ENCODE measurements around the gene TREX2. TPM values are rescaled to one million over a fixed set of nuclear protein-coding genes. Genes with fewer than 3 reads are reported as not detected.

The TREX2 gene
- total and polyA plus RNA-seq, 2 of the 8 experiments (the other 6 are each of a cell fraction or from before 2014, with no cell fraction given): 0.71 to 0.80 TPM

- TF ChIP-seq CHD7 (IDR thresholded peaks at IDR 0.05; ENCODE audit: insufficient replicate concordance, low read length): no peak
- TF ChIP-seq CEBPB (IDR thresholded peaks at IDR 0.05; ENCODE audit: low read depth, low read length): no peak
- TF ChIP-seq JUND (IDR thresholded peaks at IDR 0.05; ENCODE audit: low read length): no peak
- no peak for TF ChIP-seq MAFK (IDR thresholded peaks at IDR 0.05; ENCODE audit: low read depth, low read length)
- no peak for TF ChIP-seq SIX5 (IDR thresholded peaks at IDR 0.05; ENCODE audit: low read depth, low read length)
- TF ChIP-seq BACH1 (IDR thresholded peaks at IDR 0.05; ENCODE audit: low read length): no peak
- TF ChIP-seq KDM4A (IDR thresholded peaks at IDR 0.05; ENCODE audit: low read depth, low read length, severe bottlenecking): no peak
- no peak for TF ChIP-seq TAF1 (IDR thresholded peaks at IDR 0.05; ENCODE audit: low read depth, low read length)
- TF ChIP-seq NANOG (IDR thresholded peaks at IDR 0.05; ENCODE audit: insufficient read depth, low read depth, low read length, poor library complexity, severe bottlenecking): no peak
- no peak for TF ChIP-seq SP1 (IDR thresholded peaks at IDR 0.05; ENCODE audit: low read depth, low read length)
- no peak for TF ChIP-seq RNF2 (IDR thresholded peaks at IDR 0.05; ENCODE audit: borderline replicate concordance, low read depth, low read length, missing control alignments, poor library complexity, severe bottlenecking)
- TF ChIP-seq SUZ12 (IDR thresholded peaks at IDR 0.05; ENCODE audit: low read length): no peak
These were observed 3.4 kb downstream of the TREX2 start (continued) for GRCh38 chrX:153442463-153442862.

Measured in H1 (cell line).